Esophagus (tissue), 2 donors: Measurements from ENCODE around the gene SERTAD3. TPM values are rescaled to one million over a fixed set of nuclear protein-coding genes. Genes with fewer than 3 reads are reported as not detected.

Experiments used
- H3K27ac ChIP-seq, 2 donors: one replicate each; pipeline ENCODE4 v1.5.1; 2013; ENCODE audit warnings: low read depth in 2 of 2, mild to moderate bottlenecking in 2 of 2, inconsistent platforms in 1 of 2, low read length in 1 of 2, moderate library complexity in 1 of 2
- H3K27me3 ChIP-seq, 2 donors: one replicate each; pipeline ENCODE4 v1.6.1; 2013; ENCODE audit warnings: low read length in 2 of 2, control low read depth in 1 of 2, mild to moderate bottlenecking in 1 of 2; ENCODE audit not compliant: insufficient read depth in 2 of 2, control insufficient read depth in 1 of 2
- H3K36me3 ChIP-seq, 2 donors: one replicate each; pipeline ENCODE4 v1.6.1; 2013; ENCODE audit warnings: low read length in 1 of 2; ENCODE audit not compliant: control insufficient read depth in 2 of 2, insufficient read depth in 2 of 2
- H3K4me1 ChIP-seq, 2 donors: one replicate each; pipeline ENCODE4 v1.6.1; 2013; ENCODE audit warnings: low read length in 1 of 2; ENCODE audit not compliant: control insufficient read depth in 2 of 2, insufficient read depth in 2 of 2
- H3K4me3 ChIP-seq, 2 donors: one replicate each; pipeline ENCODE4 v1.5.1; 2013; ENCODE audit warnings: low read length in 2 of 2, mild to moderate bottlenecking in 2 of 2, low read depth in 1 of 2, moderate library complexity in 1 of 2
- H3K9me3 ChIP-seq, 2 donors: one replicate each; pipeline ENCODE4 v1.6.1; 2013; ENCODE audit warnings: mild to moderate bottlenecking in 2 of 2, low read depth in 1 of 2, low read length in 1 of 2, moderate library complexity in 1 of 2; ENCODE audit not compliant: control insufficient read depth in 2 of 2, insufficient read depth in 1 of 2
- WGBS, 2 donors: extraction: QIAGEN DNeasy Blood & Tissue Kit; methylation state at CpG; one replicate each; pipeline ENCODE4 v1.1.7; 2013; 5-methylcytosine and 5-hydroxymethylcytosine counted together
- polyA plus RNA-seq, 2 donors: library from polyadenylated mRNA; stranded (reverse); fragments of 200-250 nt; gene quantifications; one replicate each; pipeline ENCODE4 v1.2.3, GENCODE V29; 2013
- donor health status: healthy with polysubstance abuse.
- donor health status: Bipolar disorder and iron deficiency.

SERTAD3 gene
- polyA plus RNA-seq, 2 donors = 12.2 to 19.1 TPM

- no peaks in the 10 kb centered on the region for H3K9me3 ChIP-seq
- H3K4me1 ChIP-seq = peaks cover 4% of the 10 kb centered on the region in 2 donors
- peak overlapping the region; percentile 53 to 64 for H3K4me3 ChIP-seq
- no peaks in the 10 kb centered on the region for H3K27me3 ChIP-seq
- 1% methylated on average over 41 of the region's 41 CpGs for WGBS, 2 donors
- H3K36me3 ChIP-seq = no peaks in the 10 kb centered on the region
- H3K27ac ChIP-seq = peak overlapping the region; percentile 64 to 85
These were observed 40.7 kb downstream of the SERTAD3 start for GRCh38 chr19:40403262-40403984.

DNA sequence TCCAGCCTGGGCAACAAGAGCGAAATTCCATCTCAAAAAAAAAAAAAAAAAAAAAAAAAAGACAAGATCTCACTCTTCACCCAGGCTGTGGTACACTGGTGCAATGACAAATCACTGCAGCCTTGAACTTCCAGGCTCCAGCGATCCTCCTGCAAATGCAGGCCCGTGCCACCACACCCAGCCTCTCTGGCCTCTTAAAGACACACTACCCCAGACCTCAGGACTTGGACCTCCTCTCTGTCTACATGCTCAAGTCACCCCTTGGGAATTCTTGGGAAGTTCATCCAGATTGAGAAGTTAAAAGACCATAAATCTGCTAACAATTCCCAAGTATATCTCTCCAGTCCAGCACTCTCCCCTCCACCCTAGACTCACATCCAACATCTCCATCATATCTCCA lies 43.6 kb downstream of the SERTAD3 start:
- H3K27ac ChIP-seq = no peak overlapping the region
- 22 to 57% methylated on average over 2 to 3 of the region's 3 CpGs for WGBS, 2 donors
- no peaks in the 10 kb centered on the region for H3K9me3 ChIP-seq
- H3K27me3 ChIP-seq = no peaks in the 10 kb centered on the region
- H3K4me3 ChIP-seq = no peak overlapping the region
- H3K4me1 ChIP-seq = peaks cover 4% of the 10 kb centered on the region in 2 donors
- H3K36me3 ChIP-seq = no peaks in the 10 kb centered on the region

GRCh38 chr19:40398417-40399131 lies 45.6 kb downstream of the SERTAD3 start:
- no peaks in the 10 kb centered on the region for H3K36me3 ChIP-seq
- peaks cover 2 to 4% of the 10 kb centered on the region in 2 donors for H3K4me1 ChIP-seq
- H3K9me3 ChIP-seq = no peaks in the 10 kb centered on the region
- no peaks in the 10 kb centered on the region for H3K27me3 ChIP-seq
- 54 to 55% methylated on average over 47 to 49 of the region's 49 CpGs for whole genome bisulfite sequencing, 2 donors
- H3K27ac ChIP-seq = no peak overlapping the region
- H3K4me3 ChIP-seq = no peak overlapping the region

GRCh38 chr19:40397568-40397906 lies 46.6 kb downstream of the SERTAD3 start:
- 94 to 96% methylated on average over 19 to 22 of the region's 22 CpGs for whole genome bisulfite sequencing, 2 donors
- Histone ChIP-seq H3K4me1 (peaks cover 9 to 12% of the 10 kb centered on the region in 2 donors), H3K4me3 (no peak overlapping the region), H3K27me3 (no peaks in the 10 kb centered on the region), H3K9me3 (no peaks in the 10 kb centered on the region), H3K36me3 (no peaks in the 10 kb centered on the region), H3K27ac (no peak overlapping the region)

DNA sequence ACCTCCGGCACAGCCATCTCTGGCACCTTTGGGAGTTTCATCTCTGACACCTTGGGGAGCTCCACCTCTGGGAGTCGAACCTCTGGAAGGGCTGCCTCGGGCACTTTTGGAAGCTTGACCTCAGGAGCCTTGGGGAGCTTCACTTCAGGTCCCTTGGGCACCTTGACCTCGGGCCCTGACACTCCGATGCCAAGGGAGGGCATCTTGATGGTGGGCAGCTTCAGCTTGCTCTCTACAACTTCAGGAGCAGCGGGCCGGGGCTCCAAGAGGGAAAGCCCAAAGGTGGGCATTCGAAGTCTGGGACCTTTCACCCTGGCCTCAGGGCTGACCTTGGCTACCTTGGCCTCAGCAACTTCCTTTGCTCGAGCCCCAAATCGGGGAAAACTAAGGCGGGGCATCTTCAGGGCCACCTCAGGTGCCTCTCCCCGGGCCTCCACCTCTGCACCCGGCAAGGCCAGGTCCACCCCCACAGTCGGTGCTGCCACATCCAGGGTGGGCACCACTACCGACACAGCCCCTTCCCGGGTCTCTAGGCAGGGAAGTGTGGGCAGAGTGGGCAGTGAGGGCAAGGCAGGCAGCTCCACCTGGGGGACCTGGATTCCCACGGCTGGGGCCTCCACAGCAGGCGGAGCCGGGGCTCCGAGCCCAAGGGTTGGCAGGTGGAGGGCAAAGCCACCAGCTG lies 47.1 kb downstream of the SERTAD3 start:
- H3K9me3 ChIP-seq = no peaks in the 10 kb centered on the region
- no peaks in the 10 kb centered on the region for H3K36me3 ChIP-seq
- no peaks in the 10 kb centered on the region for H3K27me3 ChIP-seq
- no peak overlapping the region for H3K27ac ChIP-seq
- H3K4me3 ChIP-seq = no peak overlapping the region
- 84 to 90% methylated on average over 20 of the region's 20 CpGs for WGBS, 2 donors
- H3K4me1 ChIP-seq = peaks cover 9 to 17% of the 10 kb centered on the region in 2 donors

GRCh38 chr19:40395956-40396355 lies 48.2 kb downstream of the SERTAD3 start:
- H3K9me3 ChIP-seq = no peaks in the 10 kb centered on the region
- 86 to 89% methylated on average over 14 of the region's 14 CpGs for WGBS, 2 donors
- H3K27ac ChIP-seq = no peak overlapping the region
- H3K27me3 ChIP-seq = no peaks in the 10 kb centered on the region
- no peak overlapping the region for H3K4me3 ChIP-seq
- peaks cover 9 to 17% of the 10 kb centered on the region in 2 donors for H3K4me1 ChIP-seq
- H3K36me3 ChIP-seq = no peaks in the 10 kb centered on the region

DNA sequence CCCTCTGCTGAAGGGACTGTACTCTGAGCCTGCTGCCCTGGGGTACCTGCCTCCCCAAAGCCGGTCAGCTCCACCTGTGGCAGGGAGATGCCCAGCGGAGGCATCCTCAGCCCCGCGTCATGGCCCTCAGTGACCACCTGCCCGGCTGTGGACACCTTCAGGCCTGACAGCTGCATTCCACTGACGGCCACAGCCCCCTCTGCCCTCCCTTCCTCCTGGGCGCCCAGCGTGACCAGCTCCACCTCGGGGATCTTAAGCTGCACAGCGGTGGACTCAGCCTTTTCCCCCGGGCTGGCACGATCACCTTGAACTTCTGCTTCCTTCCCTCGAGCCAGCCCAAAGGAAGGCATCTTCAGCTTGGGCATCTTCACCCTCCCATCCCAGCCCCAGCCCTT lies 49.3 kb downstream of the SERTAD3 start:
- Histone ChIP-seq H3K27ac (no peak overlapping the region), H3K9me3 (no peaks in the 10 kb centered on the region), H3K4me1 (peaks cover 9 to 17% of the 10 kb centered on the region in 2 donors), H3K36me3 (no peaks in the 10 kb centered on the region), H3K27me3 (no peaks in the 10 kb centered on the region), H3K4me3 (no peak overlapping the region)
- whole genome bisulfite sequencing, 2 donors = 74% methylated on average over 13 of the region's 13 CpGs

- H3K4me1 ChIP-seq = peaks cover 9 to 17% of the 10 kb centered on the region in 2 donors
- no peaks in the 10 kb centered on the region for H3K36me3 ChIP-seq
- H3K27ac ChIP-seq = no peak overlapping the region
- H3K27me3 ChIP-seq = no peaks in the 10 kb centered on the region
- no peak overlapping the region for H3K4me3 ChIP-seq
- WGBS, 2 donors = 89 to 91% methylated on average over 41 of the region's 41 CpGs
- H3K9me3 ChIP-seq = no peaks in the 10 kb centered on the region
These were observed 50.0 kb downstream of the SERTAD3 start for GRCh38 chr19:40393894-40394815.
